HL-60 (cell line): ENCODE data around the gene C1QL1.

Experiments
- microRNA-seq: library from miRNA; unstranded; fragments of <30 nt; microRNA quantifications from one replicate; pipeline ENCODE4, GENCODE V29; 2018

The C1QL1 gene

Small RNA genes lying within 50 kb of the gene (microRNA-seq; reads per million reads assigned to microRNA genes)
- 1.5 reads per million for gene MIR6783
